Ovary (tissue), 3 donors: Measurements from ENCODE around the gene BPGM.

Experiments
- POLR2A ChIP-seq: fragments of 450-650 bp; IDR thresholded peaks from one replicate; pipeline ENCODE4 v1.6.1; 2017; ENCODE audit warnings: antibody characterized with exemption, mild to moderate bottlenecking, moderate library complexity
- TF ChIP-seq, protein P1 (sequence below), 3 donors: fragments of 450-650 bp in 2 of 3; fragments of 200-600 bp in 1 of 3; IDR thresholded peaks; one replicate each; pipeline versions ENCODE4 v1.5.1 to v1.8.0; 2016 to 2022; ENCODE audit warnings: antibody characterized with exemption in 3 of 3, mild to moderate bottlenecking in 1 of 3
- donor health status: DM: no; HTN: no; CAD: no.

DNA sequence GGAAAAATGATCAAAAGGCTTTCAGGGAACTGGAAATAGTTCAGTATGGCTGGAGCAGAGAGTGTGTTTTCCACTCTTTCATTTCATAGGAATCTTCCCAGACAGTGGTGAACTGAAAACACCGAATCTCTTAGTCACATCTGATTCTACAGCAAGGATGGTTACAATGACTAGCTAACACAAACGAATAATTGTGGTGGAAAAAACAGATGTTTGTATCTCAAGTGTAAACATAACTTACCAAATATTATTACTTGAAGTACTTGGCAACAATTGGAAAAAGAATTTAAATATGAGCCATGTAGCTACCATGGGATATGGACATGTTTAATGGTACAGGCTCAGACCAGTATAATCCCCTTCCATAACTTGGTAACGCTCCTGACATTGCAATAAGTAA, 21.1 kb upstream of the BPGM start:
- TF ChIP-seq, protein P1, sequence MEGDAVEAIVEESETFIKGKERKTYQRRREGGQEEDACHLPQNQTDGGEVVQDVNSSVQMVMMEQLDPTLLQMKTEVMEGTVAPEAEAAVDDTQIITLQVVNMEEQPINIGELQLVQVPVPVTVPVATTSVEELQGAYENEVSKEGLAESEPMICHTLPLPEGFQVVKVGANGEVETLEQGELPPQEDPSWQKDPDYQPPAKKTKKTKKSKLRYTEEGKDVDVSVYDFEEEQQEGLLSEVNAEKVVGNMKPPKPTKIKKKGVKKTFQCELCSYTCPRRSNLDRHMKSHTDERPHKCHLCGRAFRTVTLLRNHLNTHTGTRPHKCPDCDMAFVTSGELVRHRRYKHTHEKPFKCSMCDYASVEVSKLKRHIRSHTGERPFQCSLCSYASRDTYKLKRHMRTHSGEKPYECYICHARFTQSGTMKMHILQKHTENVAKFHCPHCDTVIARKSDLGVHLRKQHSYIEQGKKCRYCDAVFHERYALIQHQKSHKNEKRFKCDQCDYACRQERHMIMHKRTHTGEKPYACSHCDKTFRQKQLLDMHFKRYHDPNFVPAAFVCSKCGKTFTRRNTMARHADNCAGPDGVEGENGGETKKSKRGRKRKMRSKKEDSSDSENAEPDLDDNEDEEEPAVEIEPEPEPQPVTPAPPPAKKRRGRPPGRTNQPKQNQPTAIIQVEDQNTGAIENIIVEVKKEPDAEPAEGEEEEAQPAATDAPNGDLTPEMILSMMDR (IDR thresholded peaks at IDR 0.05), result no peak
- TF ChIP-seq POLR2A, result no peak
